ENCODE measurements around the gene SPATA13.
"Not testable (repeated sequence)": the region's sequence is repeated elsewhere in the genome, so short reads cannot be mapped to it uniquely, and the experiment has no call there.

The SPATA13 gene

GRCh38 chr13:24279327-24280110 is 119.0 kb downstream of the SPATA13 start:
- no peak for DNase-seq (ENCODE audit: low read depth, low spot score)

DNA sequence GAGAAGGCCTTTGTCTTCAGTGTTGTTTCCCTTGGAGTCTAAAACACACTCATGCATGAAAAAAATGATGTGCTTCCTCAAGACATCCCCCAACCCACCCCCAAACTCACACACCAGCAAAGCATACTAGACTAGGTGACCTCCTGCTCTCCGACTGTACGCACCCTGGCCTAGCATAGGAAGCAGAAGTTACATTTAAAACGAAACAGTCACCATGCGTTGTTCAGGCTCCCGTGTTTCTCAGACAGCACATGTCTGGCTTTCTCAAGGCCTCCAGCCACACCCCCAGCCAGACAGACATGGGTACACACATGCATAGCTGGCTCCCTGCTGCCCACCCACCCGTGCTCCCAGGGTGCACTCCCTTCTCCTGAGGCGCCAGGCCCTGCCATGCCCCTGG is 120.2 kb downstream of the SPATA13 start:
- DNase-seq (ENCODE audit: low read depth, low spot score) = no peak

- no peak for DNase-seq (ENCODE audit: low read depth, low spot score)
Measured at GRCh38 chr13:24281188-24282008, 120.9 kb downstream of the SPATA13 start.

- no peak for DNase-seq (ENCODE audit: low read depth, low spot score)
Measured at GRCh38 chr13:24282256-24282655, 121.7 kb downstream of the SPATA13 start.

- DNase-seq (ENCODE audit: low read depth, low spot score) = no peak
Measured at GRCh38 chr13:24284889-24285565, 124.5 kb downstream of the SPATA13 start.

DNA sequence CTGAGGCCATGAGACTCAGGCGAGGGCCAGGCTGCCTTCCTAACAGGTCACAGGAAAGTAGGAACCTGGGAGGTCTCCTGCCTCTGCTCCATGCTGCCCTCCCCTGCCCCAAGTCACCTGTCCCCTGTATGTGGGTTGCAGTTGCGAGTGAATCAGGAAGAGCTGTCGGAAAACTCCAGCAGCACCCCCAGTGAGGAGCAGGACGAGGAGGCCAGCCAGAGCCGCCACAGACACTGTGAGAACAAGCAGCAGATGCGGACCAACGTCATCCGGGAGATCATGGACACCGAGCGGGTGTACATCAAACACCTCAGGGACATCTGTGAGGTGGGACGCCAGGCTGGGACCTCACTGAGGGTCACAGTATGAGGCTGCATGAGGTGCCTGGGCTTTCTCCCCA is 126.1 kb downstream of the SPATA13 start:
- DNase-seq (ENCODE audit: low read depth, low spot score) = no peak

GRCh38 chr13:24287748-24288287 is 127.3 kb downstream of the SPATA13 start:
- no peak for DNase-seq (ENCODE audit: low read depth, low spot score)

- DNase-seq (ENCODE audit: low read depth, low spot score) = no peak
Measured at GRCh38 chr13:24288870-24289269, 128.3 kb downstream of the SPATA13 start.

GRCh38 chr13:24290280-24290932 is 129.9 kb downstream of the SPATA13 start:
- DNase-seq (ENCODE audit: low read depth, low spot score) = no peak

GRCh38 chr13:24292481-24292880 is 132.0 kb downstream of the SPATA13 start:
- no peak for DNase-seq (ENCODE audit: low read depth, low spot score)

DNA sequence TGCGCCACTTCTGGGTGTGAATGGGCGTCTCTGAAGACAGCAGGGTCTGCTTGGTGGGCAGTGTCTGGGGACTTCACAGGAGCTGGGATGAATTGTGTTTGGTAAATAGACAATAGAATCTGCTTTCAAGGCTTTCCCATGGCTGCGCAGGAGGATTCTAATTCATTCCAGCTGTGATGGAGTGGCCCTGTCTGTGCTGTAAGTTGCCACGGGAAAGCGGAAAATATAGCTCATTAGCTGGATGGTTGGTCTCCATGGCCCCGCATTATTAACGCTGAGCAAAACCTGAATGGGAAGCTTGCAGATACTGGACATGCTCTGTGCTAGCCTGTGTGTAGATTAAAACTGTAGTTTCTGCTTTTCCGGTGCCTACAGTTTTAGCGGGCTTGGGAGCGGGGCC is 133.2 kb downstream of the SPATA13 start:
- DNase-seq (ENCODE audit: low read depth, low spot score) = no peak

DNA sequence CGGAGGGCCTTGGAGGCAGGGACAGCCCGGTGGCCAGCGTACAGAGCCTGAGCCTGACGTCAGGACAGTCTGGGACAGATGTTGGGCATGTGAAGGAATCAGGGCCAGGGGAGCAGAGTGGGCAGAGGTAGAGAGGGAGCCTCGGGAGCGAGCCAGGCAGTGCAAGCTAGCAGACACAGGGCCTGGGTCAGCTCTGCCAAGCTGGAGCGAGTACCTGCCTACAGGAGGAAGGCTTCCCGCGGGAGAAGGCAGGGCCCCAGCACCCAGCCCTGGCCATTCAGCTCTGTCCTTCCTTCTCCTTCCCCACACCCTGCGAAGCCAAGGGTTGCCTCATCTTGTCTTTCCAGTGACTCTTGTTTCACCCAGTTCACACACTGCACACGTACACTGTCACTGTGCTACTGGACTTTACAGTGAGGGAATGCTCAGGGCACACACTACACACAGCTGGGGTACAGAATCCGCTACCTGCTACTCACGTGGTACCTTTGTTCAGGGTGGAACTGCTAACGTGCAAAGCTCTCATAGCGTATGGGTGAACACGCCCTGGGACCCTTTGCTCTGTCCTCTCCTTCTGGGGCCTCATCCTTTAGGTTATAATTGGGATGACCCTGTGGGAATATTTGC is 139.1 kb downstream of the SPATA13 start:
- DNase-seq (ENCODE audit: low read depth, low spot score) = no peak

GRCh38 chr13:24301434-24301833 is 140.9 kb downstream of the SPATA13 start:
- no peak for DNase-seq (ENCODE audit: low read depth, low spot score)

- no peak for DNase-seq (ENCODE audit: low read depth, low spot score)
Measured at GRCh38 chr13:24301911-24302310, 141.4 kb downstream of the SPATA13 start.

GRCh38 chr13:24304620-24305019 is 144.1 kb downstream of the SPATA13 start:
- DNase-seq (ENCODE audit: low read depth, low spot score) = no peak

- no peak for DNase-seq (ENCODE audit: low read depth, low spot score)
Measured at GRCh38 chr13:24306632-24307031, 146.1 kb downstream of the SPATA13 start.

GRCh38 chr13:24307211-24308067 is 146.9 kb downstream of the SPATA13 start:
- no peak for DNase-seq (ENCODE audit: low read depth, low spot score)

DNA sequence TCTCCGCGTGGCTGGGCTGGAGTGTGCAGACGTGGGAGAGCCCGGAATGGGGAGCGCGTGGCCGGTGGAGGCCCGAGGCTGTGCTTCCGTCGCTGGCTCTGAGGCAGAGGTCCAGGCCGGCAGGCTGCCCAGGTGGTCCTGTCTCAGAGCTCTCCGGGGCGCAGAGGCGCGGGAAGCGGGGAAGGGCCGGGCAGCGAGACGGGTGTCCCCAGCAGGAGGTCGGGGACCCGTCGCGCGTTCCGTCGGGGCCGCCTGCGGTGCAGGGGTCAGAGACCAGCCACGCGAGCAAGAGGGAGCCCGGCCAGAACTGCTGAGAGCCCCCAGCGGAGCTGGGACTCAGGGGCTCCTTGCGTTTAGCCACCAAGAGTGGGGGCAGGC is 147.5 kb downstream of the SPATA13 start:
- DNase-seq (ENCODE audit: low read depth, low spot score) = no peak

GRCh38 chr13:24308488-24309020 is 148.0 kb downstream of the SPATA13 start:
- no peak for DNase-seq (ENCODE audit: low read depth, low spot score)

- not testable (repeated sequence) for DNase-seq (ENCODE audit: low read depth, low spot score)
Measured at GRCh38 chr13:24309300-24309699, 148.8 kb downstream of the SPATA13 start, which contains the start of gene C1QTNF9. Gene C1QTNF9 (plus strand): TSS chr13:24309580. CDS start chr13:24316004, 6,424 bp downstream.

Data from brain pericyte (primary cell).